Keratinocyte (primary cell): Measurements from ENCODE around the gene INSC. TPM values are rescaled to one million over a fixed set of nuclear protein-coding genes. Genes with fewer than 3 reads are reported as not detected.

Experiments used
- DNase-seq: peaks from one replicate; pipeline ENCODE4 v3.0.0-alpha.2; 2011; ENCODE audit warnings: low read depth, missing footprints, low spot score
- FAIRE-seq: peaks from 2 replicates; lab custom pipeline; 2011; peaks lifted over from hg19 to GRCh38; lab: Jason Lieb, UNC
- H2AFZ ChIP-seq: 2 replicates; pipeline ENCODE4 v1.6.0; 2012; ENCODE audit warnings: low read length, control low read depth, inconsistent platforms; ENCODE audit not compliant: control insufficient read depth
- H3K27ac ChIP-seq: 2 replicates; pipeline ENCODE4 v1.5.1; 2011; ENCODE audit warnings: low read length; ENCODE audit not compliant: control insufficient read depth, insufficient read depth
- H3K27me3 ChIP-seq: 3 replicates; pipeline ENCODE4 v1.6.0; 2011; ENCODE audit warnings: low read length; ENCODE audit not compliant: control insufficient read depth, insufficient read depth; ENCODE audit errors: extremely low read depth
- H3K36me3 ChIP-seq, 2 experiments: 2 replicates in 1 of 2; 3 replicates in 1 of 2; pipeline ENCODE4 v1.5.1; 2011; ENCODE audit warnings: low read length in 2 of 2, mild to moderate bottlenecking in 1 of 2; ENCODE audit not compliant: control insufficient read depth in 2 of 2, insufficient read depth in 2 of 2; ENCODE audit errors: extremely low read depth in 1 of 2
- H3K4me1 ChIP-seq: 3 replicates; pipeline ENCODE4 v1.5.1; 2011; ENCODE audit warnings: low read length; ENCODE audit not compliant: control insufficient read depth, insufficient read depth; ENCODE audit errors: extremely low read depth
- H3K4me2 ChIP-seq: 3 replicates; pipeline ENCODE4 v1.6.0; 2011; ENCODE audit warnings: low read depth, low read length; ENCODE audit not compliant: control insufficient read depth, insufficient read depth; ENCODE audit errors: extremely low read depth
- H3K4me3 ChIP-seq, 3 experiments: fragments of 200-600 bp in 1 of 3; sonication (generic) in 1 of 3; 2 replicates in 2 of 3; 3 replicates in 1 of 3; pipeline ENCODE4 v1.5.1; 2011 to 2016; ENCODE audit warnings: low read length in 3 of 3, mild to moderate bottlenecking in 3 of 3, control low read depth in 2 of 3, inconsistent platforms in 1 of 3, low read depth in 1 of 3, mixed read lengths in 1 of 3, mixed run types in 1 of 3, moderate library complexity in 1 of 3; ENCODE audit not compliant: control insufficient read depth in 2 of 3, insufficient read depth in 2 of 3; ENCODE audit errors: extremely low read depth in 1 of 3
- H3K79me2 ChIP-seq: 2 replicates; pipeline ENCODE4 v1.6.0; 2012; ENCODE audit warnings: low read length; ENCODE audit not compliant: control insufficient read depth, insufficient read depth
- H3K9ac ChIP-seq: 3 replicates; pipeline ENCODE4 v1.6.0; 2011; ENCODE audit warnings: low read length; ENCODE audit not compliant: control insufficient read depth, insufficient read depth; ENCODE audit errors: extremely low read depth
- H3K9me1 ChIP-seq: 3 replicates; pipeline ENCODE4 v1.6.0; 2011; ENCODE audit warnings: low read length; ENCODE audit not compliant: control insufficient read depth, insufficient read depth; ENCODE audit errors: extremely low read depth
- H3K9me3 ChIP-seq: 2 replicates; pipeline ENCODE4 v1.5.1; 2012; ENCODE audit warnings: low read depth, low read length; ENCODE audit not compliant: control insufficient read depth
- H4K20me1 ChIP-seq: 3 replicates; pipeline ENCODE4 v1.6.0; 2011; ENCODE audit warnings: low read length; ENCODE audit not compliant: control insufficient read depth, insufficient read depth; ENCODE audit errors: extremely low read depth
- CTCF ChIP-seq, 3 experiments: IDR thresholded peaks in 1 of 3; conservative IDR thresholded peaks in 1 of 3; optimal IDR thresholded peaks in 1 of 3; 2 replicates in 2 of 3; 3 replicates in 1 of 3; pipeline versions ENCODE3 to v1.5.1; 2011; ENCODE audit warnings: low read length in 3 of 3, mild to moderate bottlenecking in 3 of 3, moderate library complexity in 2 of 3, control low read depth in 1 of 3, inconsistent platforms in 1 of 3; ENCODE audit not compliant: insufficient read depth in 2 of 3; ENCODE audit errors: extremely low read depth in 1 of 3
- EZH2 ChIP-seq: IDR thresholded peaks from one replicate; pipeline ENCODE4 v1.6.1; 2012; ENCODE audit warnings: inconsistent platforms, mild to moderate bottlenecking, low read length, moderate library complexity
- dilution Hi-C: fragments of 300-500 bp; cut with MboI; formaldehyde crosslinking; loops from one replicate; pipeline ENCODE4 v1.7.0; 2020; ENCODE audit warnings: low sequenced_read_pairs; ENCODE audit not compliant: extremely low pct_ligation_motif_present
- polyA plus RNA-seq, 5 experiments: library from polyadenylated mRNA; depleted of rRNA in 3 of 5; stranded (reverse) in 3 of 5; stranded (forward) in 1 of 5; unstranded in 1 of 5; fragments of >200 nt; gene quantifications; 1 replicate in 1 of 5; 2 replicates in 3 of 5; 3 replicates in 1 of 5; pipeline versions ENCODE4 v1.2.1 to v1.2.3, GENCODE V29; 2011 to 2012; ENCODE audit warnings: missing spikeins in 2 of 5, low read depth in 1 of 5, low replicate concordance in 1 of 5

INSC gene
- polyA plus RNA-seq, 1 donor (not counting 4 experiments of a cell fraction or from before 2014, with no cell fraction given) = 0.13 TPM

GRCh38 chr11:15157606-15158137 lies 42.9 kb downstream of the INSC start:
- H3K4me2 ChIP-seq = peak overlapping the region; percentile 44
- peaks cover 20% of the 10 kb centered on the region for H3K4me1 ChIP-seq
- peak overlapping the region; percentile 11 for H3K27ac ChIP-seq
- no peaks in the 10 kb centered on the region for H3K27me3 ChIP-seq
- H2AFZ ChIP-seq = no peak overlapping the region
- TF ChIP-seq CTCF (optimal IDR thresholded peaks at IDR 0.05 in 1 of 3, IDR thresholded peaks at IDR 0.05 in 1 of 3, conservative IDR thresholded peaks at IDR 0.05 in 1 of 3; ENCODE audit: extremely low read depth in 1 of 3, insufficient read depth in 2 of 3, low read length in 3 of 3) (no peak), EZH2 (no peak)
- H3K36me3 ChIP-seq = no peaks in the 10 kb centered on the region
- H3K9me3 ChIP-seq = no peaks in the 10 kb centered on the region
- no peak for FAIRE-seq
- H3K4me3 ChIP-seq = no peak overlapping the region
- H3K79me2 ChIP-seq = no peaks in the 10 kb centered on the region
- no peak overlapping the region for H3K9ac ChIP-seq
- no peaks in the 10 kb centered on the region for H4K20me1 ChIP-seq
- no peak for DNase-seq
- H3K9me1 ChIP-seq = no peaks in the 10 kb centered on the region
- dilution Hi-C loops = no loop called here

- H3K27me3 ChIP-seq = no peaks in the 10 kb centered on the region
- H3K9ac ChIP-seq = no peak overlapping the region
- H3K27ac ChIP-seq = no peak overlapping the region
- peaks cover 20% of the 10 kb centered on the region for H3K4me1 ChIP-seq
- H3K4me2 ChIP-seq = no peak overlapping the region
- H3K36me3 ChIP-seq = no peaks in the 10 kb centered on the region
- H4K20me1 ChIP-seq = no peaks in the 10 kb centered on the region
- TF ChIP-seq EZH2 (no peak), CTCF (optimal IDR thresholded peaks at IDR 0.05 in 1 of 3, IDR thresholded peaks at IDR 0.05 in 1 of 3, conservative IDR thresholded peaks at IDR 0.05 in 1 of 3; ENCODE audit: extremely low read depth in 1 of 3, insufficient read depth in 2 of 3, low read length in 3 of 3) (no peak)
- DNase-seq = no peak
- H3K9me3 ChIP-seq = no peaks in the 10 kb centered on the region
- no peaks in the 10 kb centered on the region for H3K79me2 ChIP-seq
- no peak overlapping the region for H3K4me3 ChIP-seq
- dilution Hi-C loops = no loop called here
- no peaks in the 10 kb centered on the region for H3K9me1 ChIP-seq
- peak overlapping the region; percentile 24 for H2AFZ ChIP-seq
- FAIRE-seq = no peak
These were observed 43.8 kb downstream of the INSC start for GRCh38 chr11:15158351-15159015.
